BE2C (cell line): Measurements from ENCODE around the gene ANO2.

ENCODE experiments used
- DNase-seq: peaks from one replicate; pipeline ENCODE4 v3.0.0-alpha.2; 2020
- H3K27me3 ChIP-seq: fragments of 250-450 bp; sonication (Bioruptor Pico); 2 replicates; pipeline ENCODE4 v1.5.1; 2020; ENCODE audit warnings: mild to moderate bottlenecking
- H3K36me3 ChIP-seq: fragments of 250-450 bp; sonication (Bioruptor Pico); 2 replicates; pipeline ENCODE4 v1.5.1; 2020; ENCODE audit warnings: mild to moderate bottlenecking
- H3K4me1 ChIP-seq: fragments of 250-450 bp; sonication (Bioruptor Pico); 2 replicates; pipeline ENCODE4 v1.5.1; 2020
- H3K4me3 ChIP-seq: 2 replicates; pipeline ENCODE4 v1.5.1; 2011; ENCODE audit warnings: low read depth, low read length
- H3K9me3 ChIP-seq: fragments of 250-450 bp; sonication (Bioruptor Pico); 2 replicates; pipeline ENCODE4 v1.5.1; 2020
- TF ChIP-seq, protein P1 (sequence below): IDR thresholded peaks from 2 replicates; pipeline ENCODE4 v1.5.1; 2012; ENCODE audit warnings: mild to moderate bottlenecking, low read depth, low read length

The ANO2 gene

DNA sequence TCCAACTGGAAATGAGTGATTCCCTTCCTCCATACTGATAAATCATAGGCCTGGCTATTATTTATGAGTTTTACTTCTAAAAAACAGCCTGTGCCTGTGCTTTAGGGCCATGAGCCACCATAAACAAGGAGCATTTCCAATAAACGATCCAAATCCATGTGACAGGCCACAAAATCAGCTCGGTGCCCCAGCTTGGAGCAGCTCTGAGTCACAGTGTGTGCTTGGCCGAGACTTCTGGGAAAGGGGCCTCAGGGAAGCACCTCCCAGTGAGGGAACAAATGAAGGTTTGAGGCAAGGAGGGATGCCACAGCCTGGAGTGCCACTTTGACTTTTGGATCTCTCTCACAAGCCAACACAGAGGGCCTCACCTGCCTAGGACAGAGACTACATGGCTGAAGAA is 322.8 kb downstream of the ANO2 start:
- no peak for DNase-seq
- TF ChIP-seq, protein P1, sequence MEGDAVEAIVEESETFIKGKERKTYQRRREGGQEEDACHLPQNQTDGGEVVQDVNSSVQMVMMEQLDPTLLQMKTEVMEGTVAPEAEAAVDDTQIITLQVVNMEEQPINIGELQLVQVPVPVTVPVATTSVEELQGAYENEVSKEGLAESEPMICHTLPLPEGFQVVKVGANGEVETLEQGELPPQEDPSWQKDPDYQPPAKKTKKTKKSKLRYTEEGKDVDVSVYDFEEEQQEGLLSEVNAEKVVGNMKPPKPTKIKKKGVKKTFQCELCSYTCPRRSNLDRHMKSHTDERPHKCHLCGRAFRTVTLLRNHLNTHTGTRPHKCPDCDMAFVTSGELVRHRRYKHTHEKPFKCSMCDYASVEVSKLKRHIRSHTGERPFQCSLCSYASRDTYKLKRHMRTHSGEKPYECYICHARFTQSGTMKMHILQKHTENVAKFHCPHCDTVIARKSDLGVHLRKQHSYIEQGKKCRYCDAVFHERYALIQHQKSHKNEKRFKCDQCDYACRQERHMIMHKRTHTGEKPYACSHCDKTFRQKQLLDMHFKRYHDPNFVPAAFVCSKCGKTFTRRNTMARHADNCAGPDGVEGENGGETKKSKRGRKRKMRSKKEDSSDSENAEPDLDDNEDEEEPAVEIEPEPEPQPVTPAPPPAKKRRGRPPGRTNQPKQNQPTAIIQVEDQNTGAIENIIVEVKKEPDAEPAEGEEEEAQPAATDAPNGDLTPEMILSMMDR = no peak
- no peaks in the 10 kb centered on the region for H3K9me3 ChIP-seq
- no peaks in the 10 kb centered on the region for H3K36me3 ChIP-seq
- no peaks in the 10 kb centered on the region; the same call in 1 of the 2 replicates for H3K27me3 ChIP-seq
- no peaks in the 10 kb centered on the region for H3K4me1 ChIP-seq
- H3K4me3 ChIP-seq = no peak overlapping the region

DNA sequence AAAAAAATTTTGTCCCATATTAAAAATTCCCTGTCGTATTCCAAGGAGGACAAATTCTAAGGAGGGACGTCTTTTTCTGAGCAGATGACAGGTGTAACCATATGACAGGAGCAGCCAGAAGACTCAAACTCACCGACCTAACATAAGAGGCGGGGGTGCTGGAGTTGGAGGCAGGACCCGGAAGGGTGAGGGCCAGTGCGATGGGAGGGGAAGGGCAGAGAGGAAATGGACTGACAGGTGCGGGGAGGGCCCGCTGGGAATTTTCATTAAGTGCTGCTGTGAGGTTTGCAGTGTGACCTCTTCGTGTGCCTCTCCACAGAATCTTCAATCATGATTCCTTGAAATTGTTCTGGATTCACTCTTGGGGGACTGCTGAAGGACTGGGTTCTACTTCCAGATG is 323.7 kb downstream of the ANO2 start:
- Histone ChIP-seq H3K4me3 (no peak overlapping the region), H3K9me3 (no peaks in the 10 kb centered on the region), H3K4me1 (no peaks in the 10 kb centered on the region), H3K27me3 (no peaks in the 10 kb centered on the region; the same call in 1 of the 2 replicates), H3K36me3 (no peaks in the 10 kb centered on the region)
- TF ChIP-seq, protein P1 = no peak
- no peak for DNase-seq

DNA sequence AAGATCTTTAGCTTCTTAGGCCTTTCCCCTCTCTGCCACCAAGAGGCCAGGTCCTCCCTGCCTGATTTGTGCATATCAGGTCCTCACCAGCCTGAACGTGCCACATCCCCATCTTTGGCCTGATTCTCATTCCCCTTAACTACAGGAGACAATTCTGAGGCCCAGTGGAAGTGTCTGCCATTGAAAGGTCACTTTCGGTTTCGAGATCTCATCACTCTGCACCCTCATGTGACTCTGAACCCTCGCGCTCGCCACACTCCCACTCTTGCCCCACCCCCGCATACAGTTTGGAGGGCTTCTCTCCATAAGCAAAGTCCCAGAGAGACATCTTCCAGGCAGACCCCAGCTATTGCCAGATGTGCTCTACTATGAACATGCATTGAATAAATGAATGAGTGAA is 324.2 kb downstream of the ANO2 start:
- Histone ChIP-seq H3K4me1 (no peaks in the 10 kb centered on the region), H3K9me3 (no peaks in the 10 kb centered on the region), H3K4me3 (no peak overlapping the region), H3K27me3 (no peaks in the 10 kb centered on the region; the same call in 1 of the 2 replicates), H3K36me3 (no peaks in the 10 kb centered on the region)
- DNase-seq = no peak
- TF ChIP-seq, protein P1 = no peak

DNA sequence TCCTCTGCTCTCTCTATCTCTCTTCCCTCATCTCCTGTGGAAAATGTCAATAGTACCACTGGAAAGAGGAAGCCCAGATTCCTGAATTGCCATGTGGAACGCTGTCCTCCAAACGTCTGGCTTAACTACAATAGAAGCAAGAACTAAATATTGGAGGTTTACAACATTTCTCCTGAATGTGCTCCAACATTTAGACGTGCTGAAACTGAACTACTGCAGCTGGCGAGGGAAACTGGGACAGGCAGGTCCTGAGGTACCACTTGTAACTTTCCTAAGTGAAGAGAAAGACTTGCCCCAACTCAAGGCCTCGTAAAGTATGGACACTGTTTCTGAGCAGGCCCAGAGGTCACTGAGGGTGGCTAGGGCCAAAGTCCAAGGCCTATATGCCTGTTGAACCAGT is 325.4 kb downstream of the ANO2 start:
- DNase-seq = no peak
- H3K4me1 ChIP-seq = no peaks in the 10 kb centered on the region
- H3K36me3 ChIP-seq = no peaks in the 10 kb centered on the region
- H3K9me3 ChIP-seq = no peaks in the 10 kb centered on the region
- no peak overlapping the region for H3K4me3 ChIP-seq
- H3K27me3 ChIP-seq = no peaks in the 10 kb centered on the region; the same call in 1 of the 2 replicates
- TF ChIP-seq, protein P1 = no peak

DNA sequence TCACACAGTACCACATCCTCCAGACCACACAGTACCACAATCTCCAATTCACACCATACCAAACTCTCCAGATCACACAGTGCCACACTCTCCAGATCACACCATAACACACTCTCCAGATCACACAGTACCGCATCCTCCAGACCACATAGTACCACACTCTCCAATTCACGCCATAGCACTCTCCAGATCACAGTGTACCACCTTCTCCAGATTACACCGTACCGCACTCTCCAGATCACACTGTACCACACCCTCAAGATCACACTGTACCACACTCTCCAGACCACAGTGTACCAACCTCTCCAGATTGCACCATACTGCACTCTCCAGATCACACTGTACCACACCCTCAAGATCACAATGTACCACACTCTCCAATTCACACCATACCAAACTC is 328.2 kb downstream of the ANO2 start:
- no peak for DNase-seq
- no peak overlapping the region for H3K4me3 ChIP-seq
- TF ChIP-seq, protein P1 = no peak
- no peaks in the 10 kb centered on the region for H3K36me3 ChIP-seq
- no peaks in the 10 kb centered on the region for H3K4me1 ChIP-seq
- no peaks in the 10 kb centered on the region for H3K27me3 ChIP-seq
- no peaks in the 10 kb centered on the region for H3K9me3 ChIP-seq

DNA sequence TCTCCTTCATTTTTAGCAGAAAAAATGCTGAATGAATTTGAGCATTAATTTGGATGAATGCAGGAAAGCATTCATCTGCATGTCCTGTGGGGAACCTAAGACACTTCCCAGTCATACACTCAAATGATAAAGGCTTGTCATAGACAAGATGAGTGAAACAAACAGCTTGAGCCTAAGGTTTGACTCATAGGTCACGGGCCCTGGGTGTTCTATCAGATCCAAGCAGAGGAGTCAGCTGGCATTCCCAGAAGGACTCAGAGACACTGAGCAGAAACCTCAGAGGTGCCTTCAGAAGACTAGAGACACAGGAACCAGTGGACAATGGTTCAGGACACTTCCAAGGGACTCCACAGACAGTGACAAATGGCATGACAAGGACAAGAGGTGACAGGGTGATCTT is 329.3 kb downstream of the ANO2 start:
- H3K27me3 ChIP-seq = no peaks in the 10 kb centered on the region
- no peak overlapping the region for H3K4me3 ChIP-seq
- TF ChIP-seq, protein P1 = no peak
- DNase-seq = no peak
- H3K9me3 ChIP-seq = no peaks in the 10 kb centered on the region
- no peaks in the 10 kb centered on the region for H3K4me1 ChIP-seq
- no peaks in the 10 kb centered on the region for H3K36me3 ChIP-seq
